AG08396 (cell line): ENCODE results near the gene ZNF142.

Experiments used
- DNase-seq: peaks from one replicate; pipeline ENCODE4 v3.0.0; 2012; ENCODE audit warnings: low spot score, mixed read lengths

Gene ZNF142

GRCh38 chr2:218659258-218659987 lies at the start of gene ZNF142, which contains the start of gene BCS1L:
Gene ZNF142 (minus strand): TSS chr2:218659623. CDS start chr2:218656429, 3,194 bp downstream.
Gene BCS1L (plus strand): TSS chr2:218659683. CDS start chr2:218660988, 1,305 bp downstream.
- DNase-seq = peak; percentile 89

- DNase-seq = no peak
These were observed 48.7 kb upstream of the ZNF142 start for GRCh38 chr2:218708086-218708485.

GRCh38 chr2:218703341-218703740 lies 43.9 kb upstream of the ZNF142 start:
- no peak for DNase-seq

GRCh38 chr2:218701806-218702205 lies 42.4 kb upstream of the ZNF142 start:
- DNase-seq = no peak

GRCh38 chr2:218698885-218699284 lies 39.5 kb upstream of the ZNF142 start:
- no peak for DNase-seq

GRCh38 chr2:218694405-218695145 lies 35.2 kb upstream of the ZNF142 start:
- no peak for DNase-seq

GRCh38 chr2:218691234-218691633 lies 31.8 kb upstream of the ZNF142 start:
- DNase-seq = peak; percentile 40

GRCh38 chr2:218687400-218688060 lies 28.1 kb upstream of the ZNF142 start:
- DNase-seq = peak; percentile 67

- no peak for DNase-seq
These were observed 20.6 kb upstream of the ZNF142 start for GRCh38 chr2:218680061-218680460.

GRCh38 chr2:218679119-218679518 lies 19.7 kb upstream of the ZNF142 start:
- DNase-seq = no peak

GRCh38 chr2:218671654-218672566 lies 12.5 kb upstream of the ZNF142 start, which contains the start of the genes RNF25 and STK36:
Gene RNF25 (minus strand): TSS chr2:218672002. CDS start chr2:218671970, 32 bp downstream.
Gene STK36 (plus strand): TSS chr2:218672086. CDS start chr2:218672830, 744 bp downstream.
- DNase-seq = peak; percentile 94

- peak; percentile 16 for DNase-seq
These were observed 11.8 kb upstream of the ZNF142 start for GRCh38 chr2:218671097-218671653.

- no peak for DNase-seq
These were observed 5.2 kb upstream of the ZNF142 start for GRCh38 chr2:218664653-218665052.

GRCh38 chr2:218663901-218664300 lies 4.5 kb upstream of the ZNF142 start:
- no peak for DNase-seq

GRCh38 chr2:218662827-218663226 lies 3.4 kb upstream of the ZNF142 start:
- no peak for DNase-seq

GRCh38 chr2:218662377-218662776 lies 3.0 kb upstream of the ZNF142 start:
- no peak for DNase-seq

GRCh38 chr2:218659988-218660358 lies 550 bp upstream of the ZNF142 start:
- DNase-seq = no peak

GRCh38 chr2:218658671-218659257 lies 659 bp downstream of the ZNF142 start:
- DNase-seq = peak; percentile 55

- no peak for DNase-seq
These were observed 3.7 kb downstream of the ZNF142 start for GRCh38 chr2:218655751-218656150.

GRCh38 chr2:218648787-218649100 lies 10.7 kb downstream of the ZNF142 start:
- no peak for DNase-seq
